Measurements from ENCODE around the gene RNF40.

GRCh38 chr16:30723725-30724355 is 38.3 kb upstream of the RNF40 start:
- TF ChIP-seq CTCF (IDR thresholded peaks at IDR 0.05) (no peak), POLR2A (IDR thresholded peaks at IDR 0.05) (no peak)

Data from transverse colon (tissue), 3 donors.